HG03095 (cell line): Measurements from ENCODE around the gene EPB41L2.
"Not testable (repeated sequence)": the region's sequence is repeated elsewhere in the genome, so short reads cannot be mapped to it uniquely, and the experiment has no call there.

Experiments used
- ATAC-seq: cut with Tn5 transposase; IDR thresholded peaks from one replicate; pipeline ENCODE4 v1.9.1; 2021; ENCODE audit warnings: moderate library complexity; ENCODE audit not compliant: unreplicated experiment

EPB41L2 gene

DNA sequence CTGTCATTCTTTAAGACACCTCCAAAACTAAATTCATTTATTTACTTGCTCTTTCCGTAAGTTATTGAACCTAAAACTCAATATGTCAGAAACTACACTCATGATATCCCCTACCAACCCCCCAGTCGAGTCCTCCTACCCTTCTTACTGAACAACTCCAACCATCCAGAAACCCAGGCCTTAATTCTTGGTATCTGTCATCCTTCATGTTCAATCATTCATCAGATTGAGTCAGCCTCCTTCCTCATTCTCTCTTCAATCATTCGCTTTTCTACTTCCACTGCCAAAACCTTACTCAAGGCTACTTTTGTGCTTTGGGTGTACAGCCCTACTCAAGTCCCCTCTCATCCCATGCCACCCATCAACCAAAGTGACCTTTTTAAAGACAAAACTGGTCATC is 140.1 kb downstream of the EPB41L2 start:
- no peak for ATAC-seq

GRCh38 chr6:130920969-130921368 is 142.1 kb downstream of the EPB41L2 start:
- no peak for ATAC-seq

DNA sequence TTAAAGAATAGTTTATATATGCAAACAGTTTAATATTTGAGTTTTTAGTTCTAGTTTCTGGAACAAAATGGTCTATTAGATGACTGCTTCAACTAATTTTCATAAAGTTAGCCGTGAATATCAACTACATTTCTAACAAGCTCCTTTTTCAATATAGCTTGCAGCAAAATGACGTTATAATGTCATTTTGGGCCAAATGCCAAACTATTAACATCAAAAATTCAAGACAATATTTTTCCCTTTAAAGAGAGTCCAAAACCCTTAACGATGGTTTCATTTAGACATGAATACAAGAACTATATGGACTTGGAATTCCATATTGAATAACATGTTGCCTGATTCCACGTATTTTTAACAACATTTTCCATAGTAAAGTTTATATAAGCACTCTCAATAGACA is 144.9 kb downstream of the EPB41L2 start:
- ATAC-seq = no peak

DNA sequence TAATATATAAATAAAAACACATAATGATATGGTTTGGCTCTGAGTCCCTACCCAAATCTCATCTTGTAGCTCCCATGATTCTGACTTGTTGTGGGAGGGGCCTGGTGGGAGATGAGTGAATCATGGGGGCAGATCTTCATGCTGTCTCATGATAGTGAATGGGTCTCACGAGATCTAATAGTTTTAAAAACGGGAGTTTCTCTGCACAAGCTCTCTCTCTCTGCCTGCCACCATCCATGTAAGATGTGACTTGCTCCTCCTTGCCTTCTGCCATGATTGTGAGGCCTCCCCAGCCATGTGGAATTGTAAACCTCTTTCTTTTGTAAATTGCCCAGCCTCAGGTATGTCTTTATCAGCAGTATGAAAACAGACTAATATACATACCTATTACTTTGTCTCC is 147.4 kb downstream of the EPB41L2 start:
- not testable (repeated sequence) for ATAC-seq

DNA sequence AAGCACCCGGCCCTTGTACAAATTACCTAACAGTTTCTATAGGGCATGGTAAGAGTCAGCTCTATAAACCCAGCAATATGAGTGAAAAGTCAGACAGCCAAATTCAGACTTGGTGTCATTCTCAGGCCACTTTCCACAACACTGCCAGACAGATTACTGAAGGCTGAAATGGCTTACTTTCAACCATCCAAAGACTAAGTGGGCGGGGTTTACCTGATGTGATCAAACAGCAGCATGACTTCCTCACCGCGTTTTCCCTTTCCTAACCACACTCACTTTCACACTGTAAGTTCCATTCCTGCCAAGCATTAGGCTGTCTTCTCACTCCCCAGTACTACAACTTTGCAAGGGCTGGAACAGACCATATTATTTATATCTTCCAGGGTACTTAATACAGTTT is 149.9 kb downstream of the EPB41L2 start:
- peak; percentile 77 for ATAC-seq

DNA sequence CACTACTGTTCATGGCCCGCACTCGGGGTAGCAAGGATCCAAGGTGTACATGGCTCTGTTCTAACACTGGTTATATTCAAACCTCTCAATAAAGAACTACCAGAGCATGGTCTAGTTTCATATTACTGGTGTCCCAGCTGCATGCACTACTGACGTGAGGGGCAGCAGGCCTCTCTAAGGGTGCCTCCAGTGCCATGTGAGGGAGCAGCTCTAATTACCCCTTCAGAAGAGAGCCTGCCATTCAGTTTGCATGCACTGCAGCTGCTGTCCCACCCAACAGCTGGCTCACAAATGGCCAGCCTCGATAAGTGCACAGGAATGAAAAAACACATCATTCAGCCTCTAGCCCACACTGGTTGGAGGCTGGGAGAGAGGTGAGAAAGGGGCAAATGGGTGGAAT is 150.6 kb downstream of the EPB41L2 start:
- no peak for ATAC-seq

- no peak for ATAC-seq
Observed at GRCh38 chr6:130908958-130909357, 154.1 kb downstream of the EPB41L2 start.

- no peak for ATAC-seq
Observed at GRCh38 chr6:130908188-130908587, 154.9 kb downstream of the EPB41L2 start.

- no peak for ATAC-seq
Observed at GRCh38 chr6:130907687-130908086, 155.4 kb downstream of the EPB41L2 start.

GRCh38 chr6:130906736-130907381 is 156.2 kb downstream of the EPB41L2 start:
- no peak for ATAC-seq

GRCh38 chr6:130903602-130904001 is 159.4 kb downstream of the EPB41L2 start:
- ATAC-seq = no peak

GRCh38 chr6:130903007-130903406 is 160.0 kb downstream of the EPB41L2 start:
- no peak for ATAC-seq

- ATAC-seq = no peak
Observed at GRCh38 chr6:130900913-130901312, 162.1 kb downstream of the EPB41L2 start.

GRCh38 chr6:130896249-130896648 is 166.8 kb downstream of the EPB41L2 start:
- ATAC-seq = no peak

DNA sequence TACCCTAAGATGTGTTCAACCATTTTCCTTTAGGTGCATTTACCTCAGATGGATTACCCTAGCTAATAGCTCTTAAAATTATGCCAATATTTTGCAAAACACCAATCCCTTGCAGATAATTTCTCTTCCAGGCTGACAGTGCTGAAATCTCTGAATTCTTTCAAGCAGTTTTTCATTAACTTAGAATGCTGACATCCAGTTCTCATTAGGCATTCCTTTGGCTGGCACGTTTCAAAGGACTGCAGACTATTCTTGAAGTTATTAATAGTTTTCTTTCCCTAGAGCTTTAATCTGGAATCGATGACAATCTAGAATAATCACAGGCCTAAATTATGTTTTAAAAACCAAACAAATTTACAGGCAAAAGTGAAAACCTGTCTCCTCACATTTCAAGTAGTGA is 167.5 kb downstream of the EPB41L2 start:
- ATAC-seq = no peak

GRCh38 chr6:130893766-130894165 is 169.3 kb downstream of the EPB41L2 start:
- ATAC-seq = no peak

DNA sequence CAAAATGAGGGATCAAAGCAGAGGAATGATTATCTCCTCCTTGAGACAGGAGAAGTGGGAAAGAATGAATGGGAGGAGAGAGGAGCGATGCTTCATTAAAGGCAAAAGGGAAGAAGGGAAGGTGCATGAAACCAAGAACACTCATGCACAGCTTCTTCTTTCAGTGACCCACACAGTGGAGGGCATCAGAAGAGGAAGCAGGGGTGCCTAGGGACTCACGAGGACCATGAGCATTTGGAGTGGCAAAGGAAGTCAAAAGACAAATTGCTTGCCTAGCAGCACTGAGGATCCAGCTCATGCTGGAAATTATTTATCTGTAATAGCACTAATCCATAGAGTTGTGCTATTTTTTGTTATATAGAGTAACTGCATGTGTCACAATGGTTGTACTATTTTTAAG is 169.8 kb downstream of the EPB41L2 start:
- no peak for ATAC-seq

- no peak for ATAC-seq
Observed at GRCh38 chr6:130890521-130890971, 172.5 kb downstream of the EPB41L2 start.

DNA sequence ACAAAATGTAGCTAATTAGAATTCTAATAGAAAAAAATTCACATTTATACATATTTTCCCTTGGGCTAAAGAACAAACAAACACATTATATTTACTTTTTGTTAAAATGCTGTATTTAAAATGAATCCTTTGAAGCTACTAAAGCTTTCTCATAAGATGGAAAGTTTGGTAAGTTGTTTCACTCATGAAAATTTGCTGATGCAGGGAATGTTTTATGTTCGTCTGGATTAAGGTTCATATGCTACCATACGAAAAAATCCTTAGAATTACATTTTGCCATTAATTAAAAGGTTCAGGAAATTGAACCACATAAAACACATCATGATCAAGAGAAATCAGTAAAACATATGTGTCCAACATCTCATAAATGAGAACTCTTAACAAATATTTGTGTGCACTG is 173.6 kb downstream of the EPB41L2 start:
- ATAC-seq = no peak

GRCh38 chr6:130888246-130888645 is 174.8 kb downstream of the EPB41L2 start:
- ATAC-seq = no peak

DNA sequence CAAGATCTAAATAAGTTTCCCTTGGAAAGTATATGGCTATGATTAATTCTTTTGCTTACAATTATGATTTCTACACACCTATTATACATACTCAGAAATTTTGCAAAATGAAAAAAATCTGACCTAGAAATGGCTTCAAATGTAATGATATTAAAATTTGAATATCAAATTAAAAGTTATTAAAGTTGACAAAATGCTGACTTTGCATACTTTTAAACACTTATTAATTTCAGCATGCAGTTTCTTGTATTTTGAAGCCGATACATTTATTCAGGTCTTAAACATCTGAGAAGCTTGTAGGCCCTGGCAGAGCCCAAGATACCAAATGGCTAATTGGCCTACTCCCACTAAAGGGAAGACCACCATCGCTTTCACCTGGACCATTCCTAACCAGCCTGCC is 176.1 kb downstream of the EPB41L2 start:
- no peak for ATAC-seq

- ATAC-seq = peak; percentile 87
Observed at GRCh38 chr6:130885392-130886192, 177.5 kb downstream of the EPB41L2 start.
